H1 (cell line): ENCODE data around the gene LTC4S. TPM values are rescaled to one million over a fixed set of nuclear protein-coding genes. Genes with fewer than 3 reads are reported as not detected.

Source experiments
- ASH2L ChIP-seq: fragments of 200-600, 300-600 bp; sonication (generic); IDR thresholded peaks from one replicate; pipeline ENCODE4 v1.7.1; 2017; ENCODE audit warnings: low read length
- BCL11A ChIP-seq, 2 experiments: IDR thresholded peaks; one replicate each; pipeline ENCODE4 v1.6.1; 2011; ENCODE audit warnings: low read depth in 2 of 2, low read length in 2 of 2, mild to moderate bottlenecking in 2 of 2
- CHD7 ChIP-seq: fragments of 300-600 bp; sonication (generic); IDR thresholded peaks from 2 replicates; pipeline ENCODE4 v1.7.1; 2012; ENCODE audit warnings: low read length, moderate library complexity, mild to moderate bottlenecking, inconsistent platforms; ENCODE audit not compliant: insufficient replicate concordance
- NANOG ChIP-seq: IDR thresholded peaks from 2 replicates; pipeline ENCODE4 v1.6.1; 2011; ENCODE audit warnings: low read length, low read depth, mild to moderate bottlenecking, inconsistent platforms; ENCODE audit not compliant: insufficient read depth, poor library complexity, severe bottlenecking
- NRF1 ChIP-seq: IDR thresholded peaks from 2 replicates; pipeline ENCODE4 v1.6.1; 2011; ENCODE audit warnings: mild to moderate bottlenecking, low read depth, low read length, improper control_type of control experiment
- SAP30 ChIP-seq: fragments of 300-600 bp; sonication (generic); IDR thresholded peaks from 2 replicates; pipeline ENCODE4 v1.7.1; 2012; ENCODE audit warnings: low read length, moderate library complexity, mild to moderate bottlenecking, inconsistent platforms; ENCODE audit not compliant: insufficient read depth, insufficient replicate concordance
- SIX5 ChIP-seq: IDR thresholded peaks from 2 replicates; pipeline ENCODE4 v1.6.1; 2011; ENCODE audit warnings: mild to moderate bottlenecking, low read depth, low read length
- SP2 ChIP-seq: IDR thresholded peaks from 2 replicates; pipeline ENCODE4 v1.6.1; 2012; ENCODE audit warnings: mild to moderate bottlenecking, low read length, inconsistent platforms
- TAF1 ChIP-seq: IDR thresholded peaks from 2 replicates; pipeline ENCODE4 v1.6.1; 2011; ENCODE audit warnings: mild to moderate bottlenecking, low read depth, low read length
- TAF7 ChIP-seq: optimal IDR thresholded peaks from 2 replicates; pipeline ENCODE3; 2011; ENCODE audit warnings: low read depth, mild to moderate bottlenecking, inconsistent platforms, low read length, moderate library complexity, borderline replicate concordance
- TCF12 ChIP-seq: IDR thresholded peaks from 2 replicates; pipeline ENCODE4 v1.6.1; 2011; ENCODE audit warnings: low read depth, mild to moderate bottlenecking, low read length
- YY1 ChIP-seq: IDR thresholded peaks from 2 replicates; pipeline ENCODE4 v1.6.1; 2011; ENCODE audit warnings: low read depth, mild to moderate bottlenecking, low read length
- polyA plus RNA-seq, 7 experiments: library from polyadenylated mRNA; depleted of rRNA in 3 of 7; stranded (reverse) in 5 of 7; unstranded in 2 of 7; fragments of >200 nt in 5 of 7; fragments of 200-250 nt in 2 of 7; gene quantifications; 1 replicate in 5 of 7; 2 replicates in 1 of 7; 4 replicates in 1 of 7; pipeline versions ENCODE4 v1.2.1 to v1.2.3, GENCODE V29; 2011 to 2013; ENCODE audit warnings: missing spikeins in 2 of 7, mixed read lengths in 2 of 7
- total RNA-seq: library from RNA; stranded (reverse); fragmentation: NEBNext Ultra II Directional; extraction: Animal tissue kit (Norgen Biotek cat#: 25700); gene quantifications from 2 replicates; pipeline ENCODE4 v1.2.1, GENCODE V29; 2021

LTC4S gene
- total and polyA plus RNA-seq, 2 of the 8 experiments (the other 6 are each of a cell fraction or from before 2014, with no cell fraction given), result 2.2 to 3.7 TPM

GRCh38 chr5:179825655-179826182 lies 31.9 kb downstream of the LTC4S start (continued):
- TF ChIP-seq CHD7 (no peak), TAF7 (no peak), YY1 (no peak), SP2 (no peak), NANOG (no peak), TCF12 (no peak), SAP30 (no peak), NRF1 (no peak), BCL11A (IDR thresholded peaks at IDR 0.05; ENCODE audit: low read depth in 2 of 2, low read length in 2 of 2) (no peak), SIX5 (no peak), ASH2L (no peak), TAF1 (no peak)
